Omental fat pad (tissue), 4 donors: ENCODE measurements around the gene PIP4K2A. TPM values are rescaled to one million over a fixed set of nuclear protein-coding genes. Genes with fewer than 3 reads are reported as not detected.

Experiments
- ATAC-seq: fragments of 150-250 bp; one replicate; pipeline ENCODE4 v1.9.1; 2016; ENCODE audit warnings: mild to moderate bottlenecking, moderate library complexity; ENCODE audit not compliant: low FRiP score
- DNase-seq: peaks from one replicate; pipeline ENCODE4 v3.0.0-alpha.2; 2019; ENCODE audit warnings: low spot score
- total RNA-seq, 4 donors: library from RNA; depleted of rRNA; stranded (reverse); fragments of >200 nt; gene quantifications; one replicate each; pipeline ENCODE4 v1.1.0, GENCODE V29; 2016
- TF ChIP-seq, protein P1 (sequence below), 3 donors: fragments of 450-650 bp; IDR thresholded peaks; one replicate each; pipeline ENCODE4 v1.5.1; 2016 to 2017; ENCODE audit warnings: antibody characterized with exemption in 3 of 3, mild to moderate bottlenecking in 3 of 3, moderate library complexity in 2 of 3

The PIP4K2A gene
- total RNA-seq, 4 donors from 2014 or later = 16.2 to 32.5 (median 30.4) TPM

DNA sequence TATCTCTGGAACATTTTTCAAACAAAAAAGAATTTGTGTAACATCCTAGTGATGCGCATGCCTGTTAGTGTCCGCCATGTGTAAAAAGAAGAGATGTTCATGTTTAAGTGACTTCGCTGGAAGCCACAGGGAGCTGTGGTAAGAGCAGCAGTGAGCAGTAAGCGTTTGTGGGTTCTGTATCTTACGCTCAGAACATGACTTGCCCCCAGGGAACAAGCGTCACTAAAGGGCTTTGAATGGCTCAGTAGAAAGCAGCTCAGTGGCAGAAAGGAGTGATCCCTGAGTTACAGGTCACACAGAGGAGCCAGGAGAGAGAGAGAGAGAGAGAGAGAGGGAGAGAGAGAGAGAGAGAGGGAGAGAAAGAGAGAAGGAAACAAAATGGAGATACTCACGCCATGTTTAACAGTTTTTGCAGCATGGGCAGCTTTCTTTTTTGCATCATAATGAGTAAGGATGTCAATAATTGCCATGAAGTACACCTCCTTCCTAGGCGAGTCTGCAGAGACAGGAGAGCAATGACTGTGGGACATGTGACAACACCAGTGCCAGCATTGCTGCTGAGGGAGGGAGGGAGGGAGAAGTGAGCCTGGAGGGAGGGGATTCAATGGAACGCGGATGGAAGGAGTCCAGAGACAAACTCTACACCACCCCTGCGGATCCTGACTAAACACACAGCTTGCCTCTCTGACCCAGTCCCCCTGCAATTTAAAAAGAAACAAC lies 174.6 kb downstream of the PIP4K2A start:
- TF ChIP-seq, protein P1, sequence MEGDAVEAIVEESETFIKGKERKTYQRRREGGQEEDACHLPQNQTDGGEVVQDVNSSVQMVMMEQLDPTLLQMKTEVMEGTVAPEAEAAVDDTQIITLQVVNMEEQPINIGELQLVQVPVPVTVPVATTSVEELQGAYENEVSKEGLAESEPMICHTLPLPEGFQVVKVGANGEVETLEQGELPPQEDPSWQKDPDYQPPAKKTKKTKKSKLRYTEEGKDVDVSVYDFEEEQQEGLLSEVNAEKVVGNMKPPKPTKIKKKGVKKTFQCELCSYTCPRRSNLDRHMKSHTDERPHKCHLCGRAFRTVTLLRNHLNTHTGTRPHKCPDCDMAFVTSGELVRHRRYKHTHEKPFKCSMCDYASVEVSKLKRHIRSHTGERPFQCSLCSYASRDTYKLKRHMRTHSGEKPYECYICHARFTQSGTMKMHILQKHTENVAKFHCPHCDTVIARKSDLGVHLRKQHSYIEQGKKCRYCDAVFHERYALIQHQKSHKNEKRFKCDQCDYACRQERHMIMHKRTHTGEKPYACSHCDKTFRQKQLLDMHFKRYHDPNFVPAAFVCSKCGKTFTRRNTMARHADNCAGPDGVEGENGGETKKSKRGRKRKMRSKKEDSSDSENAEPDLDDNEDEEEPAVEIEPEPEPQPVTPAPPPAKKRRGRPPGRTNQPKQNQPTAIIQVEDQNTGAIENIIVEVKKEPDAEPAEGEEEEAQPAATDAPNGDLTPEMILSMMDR (IDR thresholded peaks at IDR 0.05) = no peak
- DNase-seq = no peak
- ATAC-seq = no peak

DNA sequence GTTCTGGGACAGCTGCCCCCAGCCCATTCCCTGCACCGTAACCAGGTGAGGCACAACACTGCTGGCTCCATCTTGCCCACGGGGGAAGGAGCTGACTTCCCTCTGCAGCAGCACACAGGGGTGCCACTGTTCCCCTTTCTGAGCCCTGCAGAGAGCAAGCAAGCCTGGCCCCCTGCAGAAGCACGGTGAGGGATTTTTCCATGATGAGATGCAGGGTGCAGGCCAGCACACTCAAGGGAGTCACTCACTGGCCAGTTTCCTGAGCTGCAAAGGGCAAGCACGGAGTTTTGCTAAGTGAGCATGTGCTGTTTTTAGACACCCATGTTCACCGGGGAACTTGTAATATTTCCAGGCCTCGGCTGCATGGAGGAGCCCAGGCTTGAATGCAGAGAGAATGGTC lies 176.6 kb downstream of the PIP4K2A start:
- no peak for ATAC-seq
- TF ChIP-seq, protein P1 (IDR thresholded peaks at IDR 0.05) = no peak

DNA sequence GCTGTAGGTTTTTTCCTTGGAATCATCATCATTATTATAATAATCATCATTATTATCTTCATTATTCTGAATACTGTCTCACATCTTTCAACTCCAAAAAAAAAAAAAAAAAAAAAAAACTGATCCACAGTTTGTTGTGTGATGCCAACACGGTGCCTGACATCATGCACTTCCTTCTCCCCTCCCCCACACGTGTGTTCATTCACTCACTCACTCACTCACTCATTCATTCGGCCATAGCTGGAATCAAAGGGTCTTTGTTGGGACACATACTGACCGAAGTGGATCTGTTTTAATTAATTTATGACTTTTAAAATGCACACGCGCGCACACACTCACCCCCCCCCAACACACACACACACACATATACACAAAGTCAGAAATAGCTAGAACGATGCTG lies 177.8 kb downstream of the PIP4K2A start:
- DNase-seq (no peak), ATAC-seq (no peak)
- TF ChIP-seq, protein P1 (IDR thresholded peaks at IDR 0.05) = no peak

More for the DNA sequence above, 176.6 kb downstream of the PIP4K2A start:
- DNase-seq = no peak

DNA sequence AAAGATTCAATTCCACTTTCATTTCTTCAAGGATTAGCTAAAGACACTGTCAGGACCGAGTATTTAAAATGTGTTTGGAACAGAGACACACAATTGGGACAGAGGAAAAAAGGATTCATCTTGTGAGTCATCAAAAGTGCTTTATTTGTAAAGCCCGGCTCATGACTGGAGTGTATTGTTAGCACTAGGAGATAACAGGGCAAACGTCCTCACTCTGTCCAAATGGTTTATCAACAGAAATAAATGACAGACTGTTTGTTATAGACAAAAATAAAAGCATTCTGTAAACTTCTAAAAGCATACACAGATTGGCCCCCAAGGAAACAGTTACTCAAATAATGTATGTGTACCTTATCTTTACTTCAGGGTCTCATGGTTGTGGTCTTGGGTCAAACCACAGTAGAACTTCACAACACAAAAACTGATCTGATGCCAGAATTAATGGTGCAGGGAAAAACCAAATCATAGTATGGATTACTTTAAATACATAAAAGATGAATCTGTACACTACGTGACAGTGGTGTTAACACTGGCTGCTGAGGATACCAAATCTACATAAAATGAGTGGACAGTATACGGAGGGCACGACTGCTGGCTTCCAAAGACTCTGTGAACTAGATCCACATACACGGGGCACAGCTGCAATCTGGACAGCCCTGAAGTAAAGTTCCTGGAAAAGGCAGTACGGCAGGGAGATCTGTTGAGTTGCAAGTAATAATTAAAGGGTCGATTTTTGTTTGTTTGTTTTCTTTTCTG lies 179.4 kb downstream of the PIP4K2A start:
- DNase-seq (no peak), ATAC-seq (no peak)
- TF ChIP-seq, protein P1 (IDR thresholded peaks at IDR 0.05) = no peak

DNA sequence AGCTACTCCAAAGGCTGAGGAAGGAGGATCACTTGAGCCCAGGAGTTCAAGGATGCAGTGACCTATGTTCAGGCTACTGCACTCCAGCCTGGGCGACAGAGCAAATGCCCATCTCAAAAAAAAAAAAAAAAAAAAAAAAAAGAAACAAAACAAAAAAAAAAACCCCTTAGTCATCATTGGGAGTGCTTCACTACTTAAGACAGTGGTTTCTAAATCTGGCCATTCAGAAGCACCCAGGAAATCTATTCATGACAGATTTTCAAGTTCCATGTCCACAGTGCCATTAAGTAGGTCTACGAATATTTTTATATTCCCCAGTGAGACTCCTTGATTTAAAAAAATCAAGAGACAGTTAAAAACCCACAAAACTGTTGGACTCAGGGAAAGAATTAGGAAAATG lies 182.9 kb downstream of the PIP4K2A start:
- ATAC-seq (no peak), DNase-seq (no peak)
- TF ChIP-seq, protein P1 (IDR thresholded peaks at IDR 0.05) = no peak

DNA sequence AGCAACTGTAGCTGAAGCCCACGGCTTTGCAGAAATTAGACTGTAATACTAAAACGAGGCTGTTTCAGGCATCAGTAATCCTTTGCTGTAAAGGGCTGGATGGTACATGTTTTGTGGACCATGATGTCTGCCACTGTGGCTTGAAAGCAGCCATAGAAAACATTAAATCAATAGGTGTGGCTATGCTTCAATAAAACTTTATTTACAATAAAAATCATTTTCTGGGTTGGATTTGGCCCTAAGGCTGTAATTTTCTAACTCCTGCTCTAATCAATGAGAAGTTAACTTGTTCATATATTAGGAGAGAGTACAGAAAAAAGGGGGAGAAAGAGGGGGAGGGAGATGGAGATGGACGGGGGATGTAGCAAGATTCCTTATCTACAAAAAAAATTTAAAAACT lies 183.4 kb downstream of the PIP4K2A start:
- no peak for DNase-seq
- ATAC-seq = no peak
- TF ChIP-seq, protein P1 (IDR thresholded peaks at IDR 0.05) = no peak
